ENCODE measurements around the gene MTMR4.

Gene MTMR4

DNA sequence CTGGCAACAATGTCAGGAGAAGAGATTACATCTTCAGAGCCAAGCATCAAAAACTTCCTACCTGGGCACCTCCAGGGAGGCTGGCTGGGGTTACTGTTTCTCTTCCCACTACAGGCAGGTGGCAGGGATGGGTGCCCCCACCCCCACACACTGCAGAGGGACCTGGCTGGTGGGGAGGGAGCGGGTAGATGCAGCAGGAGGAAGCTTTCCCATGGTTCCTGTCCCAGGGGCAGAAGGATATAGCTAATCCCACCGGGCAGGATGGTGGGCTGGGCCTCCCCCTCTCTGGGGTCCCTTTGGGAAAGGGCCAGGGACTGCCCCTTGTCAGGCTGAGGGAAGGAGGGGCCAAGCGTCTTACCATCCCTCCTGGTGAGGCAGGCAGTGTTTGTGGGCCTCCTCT lies 16.7 kb upstream of the MTMR4 start:
- H2AK5ac ChIP-seq (ENCODE audit: low read length, severe bottlenecking): no peak overlapping the region
- no peaks in the 10 kb centered on the region for H3K9me3 ChIP-seq (ENCODE audit: control insufficient read depth, low read length)
- H4K8ac ChIP-seq (ENCODE audit: low read length): no peak overlapping the region
- peak overlapping the region in 1 of 2 experiments; percentile 84 for H3K18ac ChIP-seq (ENCODE audit: low read depth in 1 of 2, low read length in 2 of 2)
- no peak for DNase-seq
- peaks cover 53 to 78% of the 10 kb centered on the region in 2 experiments for H3K27me3 ChIP-seq (ENCODE audit: control insufficient read depth in 1 of 2, insufficient read depth in 1 of 2, low read length in 2 of 2)
- peak overlapping the region; percentile 80 for H2AFZ ChIP-seq (ENCODE audit: low read depth, low read length)
- H2BK5ac ChIP-seq (ENCODE audit: low read depth, low read length, poor library complexity, severe bottlenecking): no peak overlapping the region
- no peak overlapping the region for H2BK120ac ChIP-seq (ENCODE audit: low read depth, low read length)
- H2BK15ac ChIP-seq (ENCODE audit: low read depth, poor library complexity, severe bottlenecking): no peak overlapping the region
- H3K4me1 ChIP-seq (ENCODE audit: control insufficient read depth, insufficient read depth, low read depth, low read length): peaks cover 15% of the 10 kb centered on the region
- peak overlapping the region in 1 of 2 experiments; percentile 63 for H3K4me3 ChIP-seq (ENCODE audit: insufficient read depth in 1 of 2, low read depth in 1 of 2, low read length in 2 of 2)
- peak overlapping the region in 1 of 2 experiments; percentile 4 for H2BK12ac ChIP-seq (ENCODE audit: low read length in 2 of 2)
- no peaks in the 10 kb centered on the region for H3K36me3 ChIP-seq (ENCODE audit: control insufficient read depth in 1 of 2, insufficient read depth in 2 of 2, low read depth in 1 of 2, low read length in 2 of 2)
- no peak overlapping the region for H3K23ac ChIP-seq (ENCODE audit: low read length in 2 of 2)
- H3K79me1 ChIP-seq (replicated peaks; ENCODE audit: low read length, poor library complexity, severe bottlenecking): no peaks in the 10 kb centered on the region
- no peak overlapping the region for H4K91ac ChIP-seq (ENCODE audit: low read length)
- H3K14ac ChIP-seq (ENCODE audit: low read length in 2 of 2): no peak overlapping the region
- 53% methylated on average over 2 of the region's 3 CpGs for WGBS
- H3K4ac ChIP-seq (ENCODE audit: low read depth in 1 of 2, low read length in 2 of 2): no peak overlapping the region
- H3K4me2 ChIP-seq (ENCODE audit: low read length, poor library complexity, severe bottlenecking): peak overlapping the region; percentile 92
- no peak overlapping the region for H3K27ac ChIP-seq (ENCODE audit: low read length, poor library complexity, severe bottlenecking)
- no peak overlapping the region for H3K9ac ChIP-seq (ENCODE audit: low read length)

DNA sequence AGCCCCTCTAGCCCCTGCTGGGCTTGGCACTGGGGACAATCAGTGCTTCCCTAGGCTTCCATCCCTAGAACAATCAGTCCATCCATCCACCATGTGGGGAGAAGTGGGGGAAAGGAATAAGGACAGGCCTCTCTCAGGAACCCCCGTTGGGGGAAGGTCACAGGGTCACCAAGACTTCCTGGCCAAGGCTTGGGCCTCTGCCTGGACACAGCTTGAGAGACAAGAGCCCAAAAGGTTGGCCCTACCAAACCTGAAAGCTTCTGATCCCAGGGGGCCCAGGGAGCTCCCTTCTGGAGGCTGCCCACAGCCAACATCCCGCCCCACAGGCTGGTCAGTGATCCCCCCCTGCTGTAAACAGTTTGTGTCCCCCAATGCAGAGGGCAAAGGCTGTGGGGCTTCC lies 16.2 kb upstream of the MTMR4 start:
- no peak for DNase-seq
- H4K91ac ChIP-seq (ENCODE audit: low read length): no peak overlapping the region
- 61% methylated on average over 2 of the region's 2 CpGs for WGBS
- H3K79me1 ChIP-seq (replicated peaks; ENCODE audit: low read length, poor library complexity, severe bottlenecking): no peaks in the 10 kb centered on the region
- H3K4ac ChIP-seq (ENCODE audit: low read depth in 1 of 2, low read length in 2 of 2): no peak overlapping the region
- no peak overlapping the region for H3K18ac ChIP-seq (ENCODE audit: low read depth in 1 of 2, low read length in 2 of 2)
- H3K9me3 ChIP-seq (ENCODE audit: control insufficient read depth, low read length): no peaks in the 10 kb centered on the region
- H2AFZ ChIP-seq (ENCODE audit: low read depth, low read length): no peak overlapping the region
- H3K27ac ChIP-seq (ENCODE audit: low read length, poor library complexity, severe bottlenecking): no peak overlapping the region
- no peak overlapping the region for H3K23ac ChIP-seq (ENCODE audit: low read length in 2 of 2)
- H2BK5ac ChIP-seq (ENCODE audit: low read depth, low read length, poor library complexity, severe bottlenecking): no peak overlapping the region
- no peak overlapping the region for H2AK5ac ChIP-seq (ENCODE audit: low read length, severe bottlenecking)
- H3K4me2 ChIP-seq (ENCODE audit: low read length, poor library complexity, severe bottlenecking): no peak overlapping the region
- H3K9ac ChIP-seq (ENCODE audit: low read length): no peak overlapping the region
- H3K27me3 ChIP-seq (ENCODE audit: control insufficient read depth in 1 of 2, insufficient read depth in 1 of 2, low read length in 2 of 2): peaks cover 50 to 74% of the 10 kb centered on the region in 2 experiments
- no peak overlapping the region for H2BK12ac ChIP-seq (ENCODE audit: low read length in 2 of 2)
- H3K4me3 ChIP-seq (ENCODE audit: insufficient read depth in 1 of 2, low read depth in 1 of 2, low read length in 2 of 2): no peak overlapping the region
- no peak overlapping the region for H4K8ac ChIP-seq (ENCODE audit: low read length)
- peaks cover 15% of the 10 kb centered on the region for H3K4me1 ChIP-seq (ENCODE audit: control insufficient read depth, insufficient read depth, low read depth, low read length)
- peak overlapping the region; percentile 67 for H2BK15ac ChIP-seq (ENCODE audit: low read depth, poor library complexity, severe bottlenecking)
- H3K14ac ChIP-seq (ENCODE audit: low read length in 2 of 2): no peak overlapping the region
- no peak overlapping the region for H2BK120ac ChIP-seq (ENCODE audit: low read depth, low read length)
- no peaks in the 10 kb centered on the region for H3K36me3 ChIP-seq (ENCODE audit: control insufficient read depth in 1 of 2, insufficient read depth in 2 of 2, low read depth in 1 of 2, low read length in 2 of 2)

GRCh38 chr17:58529275-58529674 lies 14.8 kb upstream of the MTMR4 start:
- Histone ChIP-seq H3K9ac (ENCODE audit: low read length) (no peak overlapping the region), H3K14ac (ENCODE audit: low read length in 2 of 2) (no peak overlapping the region), H2BK5ac (ENCODE audit: low read depth, low read length, poor library complexity, severe bottlenecking) (no peak overlapping the region), H3K27me3 (ENCODE audit: control insufficient read depth in 1 of 2, insufficient read depth in 1 of 2, low read length in 2 of 2) (peaks cover 41 to 70% of the 10 kb centered on the region in 2 experiments), H3K18ac (ENCODE audit: low read depth in 1 of 2, low read length in 2 of 2) (peak overlapping the region in 1 of 2 experiments; percentile 25), H4K91ac (ENCODE audit: low read length) (peak overlapping the region; percentile 16), H2BK120ac (ENCODE audit: low read depth, low read length) (no peak overlapping the region), H3K4me3 (ENCODE audit: insufficient read depth in 1 of 2, low read depth in 1 of 2, low read length in 2 of 2) (no peak overlapping the region), H2AFZ (ENCODE audit: low read depth, low read length) (no peak overlapping the region), H3K9me3 (ENCODE audit: control insufficient read depth, low read length) (no peaks in the 10 kb centered on the region), H4K8ac (ENCODE audit: low read length) (no peak overlapping the region), H2BK15ac (ENCODE audit: low read depth, poor library complexity, severe bottlenecking) (no peak overlapping the region), H2BK12ac (ENCODE audit: low read length in 2 of 2) (no peak overlapping the region), H3K4me1 (ENCODE audit: control insufficient read depth, insufficient read depth, low read depth, low read length) (peaks cover 21% of the 10 kb centered on the region), H3K79me1 (replicated peaks; ENCODE audit: low read length, poor library complexity, severe bottlenecking) (no peaks in the 10 kb centered on the region), H2AK5ac (ENCODE audit: low read length, severe bottlenecking) (no peak overlapping the region), H3K27ac (ENCODE audit: low read length, poor library complexity, severe bottlenecking) (no peak overlapping the region), H3K23ac (ENCODE audit: low read length in 2 of 2) (no peak overlapping the region), H3K4me2 (ENCODE audit: low read length, poor library complexity, severe bottlenecking) (no peak overlapping the region), H3K36me3 (ENCODE audit: control insufficient read depth in 1 of 2, insufficient read depth in 2 of 2, low read depth in 1 of 2, low read length in 2 of 2) (no peaks in the 10 kb centered on the region), H3K4ac (ENCODE audit: low read depth in 1 of 2, low read length in 2 of 2) (no peak overlapping the region)
- 29% methylated on average over 1 of the region's 1 CpG for WGBS
- DNase-seq: no peak

GRCh38 chr17:58528443-58528842 lies 14.0 kb upstream of the MTMR4 start:
- Histone ChIP-seq H2BK5ac (ENCODE audit: low read depth, low read length, poor library complexity, severe bottlenecking) (no peak overlapping the region), H3K18ac (ENCODE audit: low read depth in 1 of 2, low read length in 2 of 2) (peak overlapping the region in 1 of 2 experiments; percentile 25), H3K79me1 (replicated peaks; ENCODE audit: low read length, poor library complexity, severe bottlenecking) (no peaks in the 10 kb centered on the region), H3K4me3 (ENCODE audit: insufficient read depth in 1 of 2, low read depth in 1 of 2, low read length in 2 of 2) (no peak overlapping the region), H2BK120ac (ENCODE audit: low read depth, low read length) (peak overlapping the region; percentile 39), H3K4me1 (ENCODE audit: control insufficient read depth, insufficient read depth, low read depth, low read length) (peaks cover 21% of the 10 kb centered on the region), H3K27me3 (ENCODE audit: control insufficient read depth in 1 of 2, insufficient read depth in 1 of 2, low read length in 2 of 2) (peaks cover 40 to 66% of the 10 kb centered on the region in 2 experiments), H3K9ac (ENCODE audit: low read length) (no peak overlapping the region), H4K91ac (ENCODE audit: low read length) (no peak overlapping the region), H2AK5ac (ENCODE audit: low read length, severe bottlenecking) (no peak overlapping the region), H3K23ac (ENCODE audit: low read length in 2 of 2) (no peak overlapping the region), H3K4ac (ENCODE audit: low read depth in 1 of 2, low read length in 2 of 2) (peak overlapping the region in 1 of 2 experiments; percentile 17), H2AFZ (ENCODE audit: low read depth, low read length) (no peak overlapping the region), H4K8ac (ENCODE audit: low read length) (no peak overlapping the region), H2BK12ac (ENCODE audit: low read length in 2 of 2) (peak overlapping the region in 1 of 2 experiments; percentile 43), H3K14ac (ENCODE audit: low read length in 2 of 2) (no peak overlapping the region), H2BK15ac (ENCODE audit: low read depth, poor library complexity, severe bottlenecking) (peak overlapping the region; percentile 60), H3K9me3 (ENCODE audit: control insufficient read depth, low read length) (no peaks in the 10 kb centered on the region), H3K36me3 (ENCODE audit: control insufficient read depth in 1 of 2, insufficient read depth in 2 of 2, low read depth in 1 of 2, low read length in 2 of 2) (no peaks in the 10 kb centered on the region), H3K4me2 (ENCODE audit: low read length, poor library complexity, severe bottlenecking) (no peak overlapping the region), H3K27ac (ENCODE audit: low read length, poor library complexity, severe bottlenecking) (no peak overlapping the region)
- no CpG with 5 or more reads among the region's 3 CpGs for WGBS
- peak; percentile 37 for DNase-seq

Measured in mesenchymal stem cell (in vitro differentiated cells and primary cell).